Liver (tissue), 3 donors: Measurements from ENCODE around the gene TNRC6B.

ENCODE experiments used
- GABPA ChIP-seq, 2 donors: IDR thresholded peaks in 1 of 2; conservative IDR thresholded peaks in 1 of 2; 2 replicates each; pipeline ENCODE4 v1.6.1; 2016; ENCODE audit warnings: antibody characterized with exemption in 2 of 2, mild to moderate bottlenecking in 1 of 2, moderate library complexity in 1 of 2
- MAX ChIP-seq: IDR thresholded peaks from 2 replicates; pipeline ENCODE4 v1.6.1; 2016; ENCODE audit warnings: antibody characterized with exemption
- RAD21 ChIP-seq, 2 donors: IDR thresholded peaks; 2 replicates each; pipeline ENCODE4 v1.6.1; 2016; ENCODE audit warnings: antibody characterized with exemption in 2 of 2, mild to moderate bottlenecking in 2 of 2
- SP1 ChIP-seq: IDR thresholded peaks from 2 replicates; pipeline ENCODE4 v1.6.1; 2018; ENCODE audit warnings: antibody characterized with exemption, mild to moderate bottlenecking
- YY1 ChIP-seq: IDR thresholded peaks from 2 replicates; pipeline ENCODE4 v1.6.1; 2016; ENCODE audit warnings: antibody characterized with exemption, mild to moderate bottlenecking
- TF ChIP-seq, protein P1 (sequence below): fragments of 150-350 bp; IDR thresholded peaks from 2 replicates; pipeline ENCODE4 v1.5.1; 2017; ENCODE audit warnings: improper control_type of control experiment, low read depth, low read length; ENCODE audit not compliant: missing input control
- TF ChIP-seq, protein P2 (sequence below): IDR thresholded peaks from 2 replicates; pipeline ENCODE4 v1.6.1; 2016; ENCODE audit warnings: antibody characterized with exemption
- donor health status: healthy.
- donor health status: healthy.

- no peak for TF ChIP-seq YY1
- TF ChIP-seq, protein P1, sequence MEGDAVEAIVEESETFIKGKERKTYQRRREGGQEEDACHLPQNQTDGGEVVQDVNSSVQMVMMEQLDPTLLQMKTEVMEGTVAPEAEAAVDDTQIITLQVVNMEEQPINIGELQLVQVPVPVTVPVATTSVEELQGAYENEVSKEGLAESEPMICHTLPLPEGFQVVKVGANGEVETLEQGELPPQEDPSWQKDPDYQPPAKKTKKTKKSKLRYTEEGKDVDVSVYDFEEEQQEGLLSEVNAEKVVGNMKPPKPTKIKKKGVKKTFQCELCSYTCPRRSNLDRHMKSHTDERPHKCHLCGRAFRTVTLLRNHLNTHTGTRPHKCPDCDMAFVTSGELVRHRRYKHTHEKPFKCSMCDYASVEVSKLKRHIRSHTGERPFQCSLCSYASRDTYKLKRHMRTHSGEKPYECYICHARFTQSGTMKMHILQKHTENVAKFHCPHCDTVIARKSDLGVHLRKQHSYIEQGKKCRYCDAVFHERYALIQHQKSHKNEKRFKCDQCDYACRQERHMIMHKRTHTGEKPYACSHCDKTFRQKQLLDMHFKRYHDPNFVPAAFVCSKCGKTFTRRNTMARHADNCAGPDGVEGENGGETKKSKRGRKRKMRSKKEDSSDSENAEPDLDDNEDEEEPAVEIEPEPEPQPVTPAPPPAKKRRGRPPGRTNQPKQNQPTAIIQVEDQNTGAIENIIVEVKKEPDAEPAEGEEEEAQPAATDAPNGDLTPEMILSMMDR, result no peak
- TF ChIP-seq, protein P2, sequence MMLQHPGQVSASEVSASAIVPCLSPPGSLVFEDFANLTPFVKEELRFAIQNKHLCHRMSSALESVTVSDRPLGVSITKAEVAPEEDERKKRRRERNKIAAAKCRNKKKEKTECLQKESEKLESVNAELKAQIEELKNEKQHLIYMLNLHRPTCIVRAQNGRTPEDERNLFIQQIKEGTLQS, result no peak
- no peak for TF ChIP-seq RAD21 (IDR thresholded peaks at IDR 0.05)
- TF ChIP-seq MAX, result no peak
- no peak for TF ChIP-seq GABPA (IDR thresholded peaks at IDR 0.05 in 1 of 2, conservative IDR thresholded peaks at IDR 0.05 in 1 of 2)
- no peak for TF ChIP-seq SP1
Measured at GRCh38 chr22:40202225-40202944, 24.7 kb downstream of the TNRC6B start.
